Natural killer cell (primary cell): ENCODE data around the gene LRRC1. TPM values are rescaled to one million over a fixed set of nuclear protein-coding genes. Genes with fewer than 3 reads are reported as not detected.

Source experiments
- ATAC-seq, 3 donors: fragments of 150-1000 bp in 2 of 3; fragments of 200-7000 bp in 1 of 3; cut with Tn5 transposase; 1 replicate in 1 of 3; 2 replicates in 2 of 3; pipeline ENCODE4 v1.10.0; 2021; ENCODE audit warnings: mild to moderate bottlenecking in 2 of 3, moderate library complexity in 2 of 3
- DNase-seq, 2 donors: peaks; one replicate each; pipeline versions ENCODE4 v3.0.0 to v3.0.0-alpha.2; 2013 to 2021; ENCODE audit warnings: mixed read lengths in 1 of 2
- H3K27ac ChIP-seq: one replicate; pipeline ENCODE4 v1.5.1; 2013; ENCODE audit warnings: mild to moderate bottlenecking, low read length
- H3K27me3 ChIP-seq: one replicate; pipeline ENCODE4 v1.6.1; 2013; ENCODE audit warnings: low read length; ENCODE audit not compliant: control insufficient read depth, insufficient read depth
- H3K36me3 ChIP-seq: one replicate; pipeline ENCODE4 v1.6.1; 2013; ENCODE audit warnings: low read length; ENCODE audit not compliant: control insufficient read depth, insufficient read depth
- H3K4me1 ChIP-seq: one replicate; pipeline ENCODE4 v1.6.1; 2013; ENCODE audit warnings: low read length; ENCODE audit not compliant: control insufficient read depth, insufficient read depth
- H3K4me3 ChIP-seq: one replicate; pipeline ENCODE4 v1.5.1; 2013; ENCODE audit warnings: low read length
- H3K9me3 ChIP-seq: one replicate; pipeline ENCODE4 v1.6.1; 2013; ENCODE audit warnings: low read length; ENCODE audit not compliant: control insufficient read depth, insufficient read depth
- H3K27ac Mint-ChIP-seq, 2 donors: one replicate each; pipeline ENCODE4 v1.8.0; 2022; ENCODE audit warnings: mild to moderate bottlenecking in 2 of 2, mixed read lengths in 2 of 2, moderate library complexity in 1 of 2
- H3K27me3 Mint-ChIP-seq, 2 donors: one replicate each; pipeline ENCODE4 v1.8.0; 2022; ENCODE audit warnings: low read depth in 2 of 2, mixed read lengths in 2 of 2
- H3K36me3 Mint-ChIP-seq: one replicate; pipeline ENCODE4 v1.8.0; 2022; ENCODE audit warnings: mixed read lengths
- H3K4me1 Mint-ChIP-seq, 2 donors: one replicate each; pipeline ENCODE4 v1.8.0; 2022; ENCODE audit warnings: mixed read lengths in 2 of 2
- H3K4me3 Mint-ChIP-seq: one replicate; pipeline ENCODE4 v1.8.0; 2022; ENCODE audit warnings: mild to moderate bottlenecking, moderate library complexity, mixed read lengths
- H3K9me3 Mint-ChIP-seq, 2 donors: one replicate each; pipeline ENCODE4 v1.8.0; 2022; ENCODE audit warnings: mixed read lengths in 2 of 2
- WGBS: methylation state at CpG from one replicate; pipeline ENCODE4 v1.1.7; 2013; ENCODE audit warnings: missing lambda C conversion rate; ENCODE audit not compliant: insufficient coverage; 5-methylcytosine and 5-hydroxymethylcytosine counted together
- intact Hi-C: fragments of 100-400 bp; cut with micrococcal nuclease; formaldehyde crosslinking; loops from one replicate; pipeline ENCODE4 v1.14.2; 2022
- total RNA-seq, 4 donors: library from RNA; stranded (reverse); fragments of 120-200 nt in 1 of 4; gene quantifications; one replicate each; pipeline versions ENCODE4 v1.2.3 to v1.2.4, GENCODE V29; 2013 to 2022
- TF ChIP-seq, protein P1 (sequence below): fragments of 200-600 bp; IDR thresholded peaks from one replicate; pipeline ENCODE4 v1.8.0; 2022; ENCODE audit warnings: antibody characterized with exemption

The LRRC1 gene
- total RNA-seq, 3 donors from 2014 or later (not counting 1 experiment from before 2014, with no cell fraction given) = 2.0 to 5.6 (median 3.7) TPM

DNA sequence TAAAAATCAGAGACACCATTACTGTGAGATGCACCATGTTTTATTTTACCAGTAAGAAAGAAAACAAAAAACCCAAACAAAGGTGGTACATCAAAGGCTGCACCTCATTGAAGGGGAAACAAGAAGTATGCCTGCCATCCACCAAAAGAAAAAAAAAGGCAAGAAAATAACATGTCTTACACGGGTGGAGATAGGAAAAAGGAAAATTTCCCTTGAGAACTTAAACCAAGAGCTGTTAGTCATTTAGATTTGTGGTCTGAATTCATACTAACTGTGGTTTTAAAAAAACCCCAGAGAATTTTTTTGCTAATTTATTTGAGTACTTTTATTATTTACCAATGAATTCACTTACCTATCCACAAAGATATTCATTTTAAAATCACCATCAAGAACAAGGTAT is 144.0 kb downstream of the LRRC1 start:
- TF ChIP-seq, protein P1, sequence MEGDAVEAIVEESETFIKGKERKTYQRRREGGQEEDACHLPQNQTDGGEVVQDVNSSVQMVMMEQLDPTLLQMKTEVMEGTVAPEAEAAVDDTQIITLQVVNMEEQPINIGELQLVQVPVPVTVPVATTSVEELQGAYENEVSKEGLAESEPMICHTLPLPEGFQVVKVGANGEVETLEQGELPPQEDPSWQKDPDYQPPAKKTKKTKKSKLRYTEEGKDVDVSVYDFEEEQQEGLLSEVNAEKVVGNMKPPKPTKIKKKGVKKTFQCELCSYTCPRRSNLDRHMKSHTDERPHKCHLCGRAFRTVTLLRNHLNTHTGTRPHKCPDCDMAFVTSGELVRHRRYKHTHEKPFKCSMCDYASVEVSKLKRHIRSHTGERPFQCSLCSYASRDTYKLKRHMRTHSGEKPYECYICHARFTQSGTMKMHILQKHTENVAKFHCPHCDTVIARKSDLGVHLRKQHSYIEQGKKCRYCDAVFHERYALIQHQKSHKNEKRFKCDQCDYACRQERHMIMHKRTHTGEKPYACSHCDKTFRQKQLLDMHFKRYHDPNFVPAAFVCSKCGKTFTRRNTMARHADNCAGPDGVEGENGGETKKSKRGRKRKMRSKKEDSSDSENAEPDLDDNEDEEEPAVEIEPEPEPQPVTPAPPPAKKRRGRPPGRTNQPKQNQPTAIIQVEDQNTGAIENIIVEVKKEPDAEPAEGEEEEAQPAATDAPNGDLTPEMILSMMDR = no peak
- Histone ChIP-seq H3K9me3 (no peaks in the 10 kb centered on the region), H3K4me3 (no peak overlapping the region), H3K27me3 (no peaks in the 10 kb centered on the region), H3K27ac (no peak overlapping the region), H3K4me1 (no peaks in the 10 kb centered on the region), H3K36me3 (no peaks in the 10 kb centered on the region)
- Mint-ChIP-seq H3K36me3 (no peaks in the 10 kb centered on the region), H3K9me3 (peaks cover 0 to 2% of the 10 kb centered on the region in 2 donors), H3K4me3 (no peak overlapping the region), H3K4me1 (no peaks in the 10 kb centered on the region), H3K27ac (no peak overlapping the region), H3K27me3 (no peaks in the 10 kb centered on the region)
- DNase-seq (no peak), ATAC-seq (no peak)
- WGBS = no CpG with 5 or more reads among the region's 1 CpG
- intact Hi-C loops = no loop called here

GRCh38 chr6:53939830-53940229 is 145.0 kb downstream of the LRRC1 start:
- intact Hi-C loops = no loop called here
- H3K9me3 ChIP-seq = no peaks in the 10 kb centered on the region
- no peaks in the 10 kb centered on the region for H3K4me1 ChIP-seq
- DNase-seq (no peak), ATAC-seq (no peak)
- no peak overlapping the region for H3K4me3 ChIP-seq
- WGBS = 89% methylated on average over 2 of the region's 3 CpGs
- H3K27me3 ChIP-seq = no peaks in the 10 kb centered on the region
- no peak overlapping the region for H3K27ac Mint-ChIP-seq
- H3K27ac ChIP-seq = no peak overlapping the region
- H3K36me3 ChIP-seq = no peaks in the 10 kb centered on the region
- H3K9me3 Mint-ChIP-seq = peaks cover 0 to 2% of the 10 kb centered on the region in 2 donors
- no peak overlapping the region for H3K4me3 Mint-ChIP-seq
- H3K27me3 Mint-ChIP-seq = no peaks in the 10 kb centered on the region
- H3K4me1 Mint-ChIP-seq = no peaks in the 10 kb centered on the region
- TF ChIP-seq, protein P1 = no peak
- H3K36me3 Mint-ChIP-seq = no peaks in the 10 kb centered on the region

DNA sequence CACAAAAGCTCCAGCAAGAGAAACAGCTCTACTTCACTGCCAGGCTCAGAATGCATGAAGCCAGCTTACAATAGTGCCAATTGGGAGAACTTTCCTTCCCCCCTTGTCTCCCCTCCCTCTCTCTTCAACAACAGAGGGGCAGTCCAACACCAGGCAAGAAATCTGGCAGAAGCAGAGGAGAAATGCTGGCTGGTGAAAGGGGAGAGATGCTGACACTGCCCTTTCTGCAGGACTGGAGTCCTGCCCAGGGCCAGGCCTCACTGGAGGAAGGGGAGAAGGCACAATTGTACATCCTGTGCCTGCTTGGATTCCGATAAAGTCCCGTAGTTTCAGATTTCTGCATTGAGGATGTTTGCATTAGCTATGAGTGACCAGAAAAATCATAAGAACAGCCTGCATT is 148.6 kb downstream of the LRRC1 start:
- no peaks in the 10 kb centered on the region for H3K4me1 ChIP-seq
- no peaks in the 10 kb centered on the region for H3K4me1 Mint-ChIP-seq
- peaks cover 3 to 8% of the 10 kb centered on the region in 2 donors for H3K27me3 Mint-ChIP-seq
- no peaks in the 10 kb centered on the region for H3K36me3 ChIP-seq
- no peak overlapping the region for H3K27ac Mint-ChIP-seq
- WGBS = 89% methylated on average over 2 of the region's 2 CpGs
- H3K9me3 Mint-ChIP-seq = peaks cover 0 to 3% of the 10 kb centered on the region in 2 donors
- TF ChIP-seq, protein P1 = no peak
- no peaks in the 10 kb centered on the region for H3K9me3 ChIP-seq
- ATAC-seq = no peak
- no peak overlapping the region for H3K27ac ChIP-seq
- peaks cover 7% of the 10 kb centered on the region for H3K36me3 Mint-ChIP-seq
- intact Hi-C loops = no loop called here
- H3K4me3 Mint-ChIP-seq = no peak overlapping the region
- H3K27me3 ChIP-seq = no peaks in the 10 kb centered on the region
- no peak overlapping the region for H3K4me3 ChIP-seq
- DNase-seq = no peak

GRCh38 chr6:53944091-53944490 is 149.3 kb downstream of the LRRC1 start:
- Histone ChIP-seq H3K27me3 (no peaks in the 10 kb centered on the region), H3K4me3 (no peak overlapping the region), H3K4me1 (no peaks in the 10 kb centered on the region), H3K27ac (no peak overlapping the region), H3K9me3 (no peaks in the 10 kb centered on the region), H3K36me3 (no peaks in the 10 kb centered on the region)
- no peaks in the 10 kb centered on the region for H3K4me1 Mint-ChIP-seq
- ATAC-seq (no peak), DNase-seq (no peak)
- no peak overlapping the region for H3K4me3 Mint-ChIP-seq
- 83% methylated on average over 3 of the region's 4 CpGs for WGBS
- H3K27ac Mint-ChIP-seq = no peak overlapping the region
- H3K36me3 Mint-ChIP-seq = peaks cover 7% of the 10 kb centered on the region
- intact Hi-C loops = no loop called here
- H3K27me3 Mint-ChIP-seq = peaks cover 8 to 10% of the 10 kb centered on the region in 2 donors
- H3K9me3 Mint-ChIP-seq = peaks cover 0 to 5% of the 10 kb centered on the region in 2 donors
- TF ChIP-seq, protein P1 = no peak
